Peyer's patch (tissue), 4 donors: Measurements from ENCODE around the gene ADCY7.

Experiments used
- CTCF ChIP-seq, 6 experiments: fragments of 450-650 bp in 4 of 6; fragments of 200-600 bp in 2 of 6; sonication (generic) in 1 of 6; IDR thresholded peaks; one replicate each; pipeline ENCODE4 v1.5.1; 2017 to 2019; ENCODE audit warnings: antibody characterized with exemption in 6 of 6, mild to moderate bottlenecking in 3 of 6, moderate library complexity in 1 of 6
- POLR2A ChIP-seq, 2 donors: fragments of 450-650 bp; IDR thresholded peaks; one replicate each; pipeline ENCODE4 v1.5.1; 2017; ENCODE audit warnings: antibody characterized with exemption in 2 of 2, mild to moderate bottlenecking in 2 of 2, moderate library complexity in 2 of 2

- no peak for TF ChIP-seq POLR2A (IDR thresholded peaks at IDR 0.05)
- no peak for TF ChIP-seq CTCF (IDR thresholded peaks at IDR 0.05)
These were observed 63.3 kb downstream of the ADCY7 start for GRCh38 chr16:50329446-50330189.
